SK-N-SH (cell line): ENCODE results near the gene DSCAML1. TPM values are rescaled to one million over a fixed set of nuclear protein-coding genes. Genes with fewer than 3 reads are reported as not detected.

Experiments
- CTCF ChIA-PET: fragments of 300-600, 350-600 bp; formaldehyde crosslinking; extraction: SDS; loops from one replicate; lab custom pipeline; 2021; lab: Yijun Ruan, JAX
- POLR2A ChIA-PET: fragments of 350-600 bp; sonication (Branson Sonifier 250); formaldehyde crosslinking; extraction: SDS; loops from one replicate; lab custom pipeline; 2020; ENCODE audit warnings: antibody characterized with exemption, inconsistent platforms; lab: Yijun Ruan, JAX
- DNase-seq: peaks from one replicate; pipeline ENCODE4 v3.0.0; 2012
- H2AFZ ChIP-seq: fragments of 200-600 bp; sonication (generic); 2 replicates; pipeline ENCODE4 v1.8.1; 2016; ENCODE audit warnings: antibody characterized with exemption, mild to moderate bottlenecking, low read depth
- H3F3A ChIP-seq: fragments of 200-600 bp; sonication (generic); replicated peaks from 2 replicates; pipeline ENCODE3; 2016; ENCODE audit warnings: antibody characterized with exemption, mild to moderate bottlenecking; ENCODE audit not compliant: insufficient read depth
- H3K27ac ChIP-seq, 2 experiments: fragments of 200-500 bp in 1 of 2; fragments of 200-600 bp in 1 of 2; sonication (Bioruptor generic) in 1 of 2; sonication (generic), shearing (Covaris generic) in 1 of 2; 2 replicates each; pipeline versions ENCODE4 v1.5.1 to v1.6.1; 2014 to 2016; ENCODE audit warnings: low read depth in 2 of 2, inconsistent platforms in 1 of 2, low read length in 1 of 2, mild to moderate bottlenecking in 1 of 2, mixed read lengths in 1 of 2
- H3K27me3 ChIP-seq: fragments of 200-600 bp; sonication (generic), shearing (Covaris generic); 2 replicates; pipeline ENCODE4 v1.6.1; 2016; ENCODE audit warnings: mixed run types; ENCODE audit not compliant: insufficient read depth
- H3K36me3 ChIP-seq, 2 experiments: fragments of 200-500 bp in 1 of 2; fragments of 200-600 bp in 1 of 2; sonication (Bioruptor generic) in 1 of 2; sonication (generic) in 1 of 2; replicated peaks in 1 of 2; 2 replicates each; pipeline versions ENCODE3 to v1.5.1; 2014 to 2016; ENCODE audit warnings: low read length in 1 of 2, mild to moderate bottlenecking in 1 of 2; ENCODE audit not compliant: insufficient read depth in 2 of 2, control insufficient read depth in 1 of 2
- H3K4me1 ChIP-seq, 2 experiments: fragments of 200-500 bp in 1 of 2; fragments of 200-600 bp in 1 of 2; sonication (Bioruptor generic) in 1 of 2; sonication (generic), shearing (Covaris generic) in 1 of 2; 2 replicates each; pipeline versions ENCODE4 v1.5.1 to v1.6.1; 2014 to 2016; ENCODE audit warnings: low read depth in 1 of 2, low read length in 1 of 2, mixed run types in 1 of 2; ENCODE audit not compliant: insufficient read depth in 2 of 2, control insufficient read depth in 1 of 2
- H3K4me2 ChIP-seq: fragments of 200-600 bp; sonication (generic), shearing (Covaris generic); 2 replicates; pipeline ENCODE4 v1.6.1; 2017; ENCODE audit warnings: mixed run types
- H3K4me3 ChIP-seq, 2 experiments: fragments of 200-500 bp in 1 of 2; fragments of 200-600 bp in 1 of 2; sonication (Bioruptor generic) in 1 of 2; sonication (generic), shearing (Covaris generic) in 1 of 2; 2 replicates each; pipeline versions ENCODE4 v1.5.1 to v1.8.1; 2014 to 2016; ENCODE audit warnings: low read depth in 2 of 2, inconsistent platforms in 1 of 2, low read length in 1 of 2, mild to moderate bottlenecking in 1 of 2, mixed read lengths in 1 of 2, moderate library complexity in 1 of 2
- H3K79me2 ChIP-seq: fragments of 200-600 bp; sonication (generic); 2 replicates; pipeline ENCODE4 v1.8.1; 2017; ENCODE audit warnings: mild to moderate bottlenecking; ENCODE audit not compliant: insufficient read depth
- H3K9ac ChIP-seq: fragments of 200-600 bp; sonication (generic); 2 replicates; pipeline ENCODE4 v1.6.1; 2017; ENCODE audit warnings: mixed run types
- H3K9me2 ChIP-seq: fragments of 200-600 bp; sonication (generic); 2 replicates; pipeline ENCODE4 v1.6.1; 2017; ENCODE audit warnings: mixed run types
- H3K9me3 ChIP-seq: fragments of 200-600 bp; sonication (generic); 2 replicates; pipeline ENCODE4 v1.6.1; 2017; ENCODE audit warnings: mixed run types, mild to moderate bottlenecking, moderate library complexity
- H4K20me1 ChIP-seq: fragments of 200-600 bp; sonication (generic); 2 replicates; pipeline ENCODE4 v1.6.1; 2017; ENCODE audit warnings: mild to moderate bottlenecking, mixed run types; ENCODE audit not compliant: insufficient read depth
- CTCF ChIP-seq: fragments of 200-600 bp; sonication (generic); IDR thresholded peaks from 2 replicates; pipeline ENCODE4 v1.6.1; 2017; ENCODE audit warnings: antibody characterized with exemption, mild to moderate bottlenecking, moderate library complexity
- ELF1 ChIP-seq: IDR thresholded peaks from 2 replicates; pipeline ENCODE4 v1.4.0; 2012
- EP300 ChIP-seq, 2 experiments: IDR thresholded peaks; 2 replicates each; pipeline versions ENCODE4 v1.4.0 to v1.6.1; 2012; ENCODE audit warnings: borderline replicate concordance in 1 of 2, low read depth in 1 of 2, low read length in 1 of 2
- FOXJ3 ChIP-seq: sonication (generic); formaldehyde crosslinking; IDR thresholded peaks from 2 replicates; pipeline ENCODE4 v1.5.1; 2020; ENCODE audit warnings: mild to moderate bottlenecking, missing genetic modification reagents
- FOXM1 ChIP-seq: IDR thresholded peaks from 2 replicates; pipeline ENCODE4 v1.4.0; 2012; ENCODE audit warnings: low read depth, mild to moderate bottlenecking
- IRF3 ChIP-seq: fragments of 150-350 bp; IDR thresholded peaks from 2 replicates; pipeline ENCODE4 v1.6.1; 2016; ENCODE audit warnings: mild to moderate bottlenecking, low read depth, low read length
- MAX ChIP-seq: IDR thresholded peaks from 2 replicates; pipeline ENCODE4 v1.4.0; 2012; ENCODE audit warnings: low read depth
- MEF2A ChIP-seq: IDR thresholded peaks from 2 replicates; pipeline ENCODE4 v1.4.0; 2012; ENCODE audit warnings: low read depth, borderline replicate concordance
- NFIC ChIP-seq: IDR thresholded peaks from 2 replicates; pipeline ENCODE4 v1.4.0; 2012; ENCODE audit warnings: borderline replicate concordance
- POLR2AphosphoS5 ChIP-seq: IDR thresholded peaks from 2 replicates; pipeline ENCODE4 v1.6.1; 2012; ENCODE audit warnings: low read depth, low read length
- RAD21 ChIP-seq: IDR thresholded peaks from 2 replicates; pipeline ENCODE4 v1.6.1; 2012; ENCODE audit warnings: mild to moderate bottlenecking, low read length
- RCOR1 ChIP-seq: fragments of 150-350 bp; IDR thresholded peaks from 2 replicates; pipeline ENCODE4 v1.6.1; 2017; ENCODE audit warnings: antibody characterized with exemption, low read length
- RFX5 ChIP-seq: IDR thresholded peaks from 2 replicates; pipeline ENCODE4 v1.6.1; 2012; ENCODE audit warnings: mild to moderate bottlenecking, improper control_type of control experiment, low read length
- RXRA ChIP-seq: IDR thresholded peaks from 2 replicates; pipeline ENCODE4 v1.4.0; 2012; ENCODE audit warnings: low read depth, mild to moderate bottlenecking, borderline replicate concordance
- SIN3A ChIP-seq: IDR thresholded peaks from 2 replicates; pipeline ENCODE4 v1.6.1; 2012; ENCODE audit warnings: low read depth, mild to moderate bottlenecking, low read length, moderate library complexity, borderline replicate concordance
- TEAD4 ChIP-seq: IDR thresholded peaks from 2 replicates; pipeline ENCODE4 v1.4.0; 2012; ENCODE audit warnings: mild to moderate bottlenecking, borderline replicate concordance; ENCODE audit not compliant: insufficient read depth
- YY1 ChIP-seq: IDR thresholded peaks from 2 replicates; pipeline ENCODE4 v1.4.0; 2012; ENCODE audit warnings: low read depth, mild to moderate bottlenecking
- WGBS: methylation state at CpG from one replicate; pipeline ENCODE4 v1.1.6; 2017; ENCODE audit warnings: low lambda C conversion rate; 5-methylcytosine and 5-hydroxymethylcytosine counted together
- polyA plus RNA-seq, 3 experiments: library from polyadenylated mRNA; depleted of rRNA; stranded (reverse); fragments of >200 nt; gene quantifications; 2 replicates each; pipeline ENCODE4 v1.2.3, GENCODE V29; 2012
- TF ChIP-seq, protein P1 (sequence below): IDR thresholded peaks from 2 replicates; pipeline ENCODE4 v1.6.1; 2012; ENCODE audit warnings: mild to moderate bottlenecking, low read depth, low read length, moderate library complexity
- TF ChIP-seq, protein P2 (sequence below): IDR thresholded peaks from 2 replicates; pipeline ENCODE4 v1.4.0; 2012; ENCODE audit warnings: low read depth, borderline replicate concordance
- TF ChIP-seq, protein P3 (sequence below): IDR thresholded peaks from 2 replicates; pipeline ENCODE4 v1.4.0; 2012; ENCODE audit warnings: low read depth, borderline replicate concordance

Gene DSCAML1
- polyA plus RNA-seq, 1 of the 3 experiments (the other 2 are of a cell fraction): not detected

GRCh38 chr11:117792241-117792640 is 4.8 kb downstream of the DSCAML1 start:
- TF ChIP-seq, protein P1, sequence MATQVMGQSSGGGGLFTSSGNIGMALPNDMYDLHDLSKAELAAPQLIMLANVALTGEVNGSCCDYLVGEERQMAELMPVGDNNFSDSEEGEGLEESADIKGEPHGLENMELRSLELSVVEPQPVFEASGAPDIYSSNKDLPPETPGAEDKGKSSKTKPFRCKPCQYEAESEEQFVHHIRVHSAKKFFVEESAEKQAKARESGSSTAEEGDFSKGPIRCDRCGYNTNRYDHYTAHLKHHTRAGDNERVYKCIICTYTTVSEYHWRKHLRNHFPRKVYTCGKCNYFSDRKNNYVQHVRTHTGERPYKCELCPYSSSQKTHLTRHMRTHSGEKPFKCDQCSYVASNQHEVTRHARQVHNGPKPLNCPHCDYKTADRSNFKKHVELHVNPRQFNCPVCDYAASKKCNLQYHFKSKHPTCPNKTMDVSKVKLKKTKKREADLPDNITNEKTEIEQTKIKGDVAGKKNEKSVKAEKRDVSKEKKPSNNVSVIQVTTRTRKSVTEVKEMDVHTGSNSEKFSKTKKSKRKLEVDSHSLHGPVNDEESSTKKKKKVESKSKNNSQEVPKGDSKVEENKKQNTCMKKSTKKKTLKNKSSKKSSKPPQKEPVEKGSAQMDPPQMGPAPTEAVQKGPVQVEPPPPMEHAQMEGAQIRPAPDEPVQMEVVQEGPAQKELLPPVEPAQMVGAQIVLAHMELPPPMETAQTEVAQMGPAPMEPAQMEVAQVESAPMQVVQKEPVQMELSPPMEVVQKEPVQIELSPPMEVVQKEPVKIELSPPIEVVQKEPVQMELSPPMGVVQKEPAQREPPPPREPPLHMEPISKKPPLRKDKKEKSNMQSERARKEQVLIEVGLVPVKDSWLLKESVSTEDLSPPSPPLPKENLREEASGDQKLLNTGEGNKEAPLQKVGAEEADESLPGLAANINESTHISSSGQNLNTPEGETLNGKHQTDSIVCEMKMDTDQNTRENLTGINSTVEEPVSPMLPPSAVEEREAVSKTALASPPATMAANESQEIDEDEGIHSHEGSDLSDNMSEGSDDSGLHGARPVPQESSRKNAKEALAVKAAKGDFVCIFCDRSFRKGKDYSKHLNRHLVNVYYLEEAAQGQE: no peak
- no peak for TF ChIP-seq FOXM1
- no peak for TF ChIP-seq RXRA
- no peak for TF ChIP-seq MEF2A
- no peak for TF ChIP-seq NFIC
- no peak for TF ChIP-seq RCOR1
- TF ChIP-seq, protein P2, sequence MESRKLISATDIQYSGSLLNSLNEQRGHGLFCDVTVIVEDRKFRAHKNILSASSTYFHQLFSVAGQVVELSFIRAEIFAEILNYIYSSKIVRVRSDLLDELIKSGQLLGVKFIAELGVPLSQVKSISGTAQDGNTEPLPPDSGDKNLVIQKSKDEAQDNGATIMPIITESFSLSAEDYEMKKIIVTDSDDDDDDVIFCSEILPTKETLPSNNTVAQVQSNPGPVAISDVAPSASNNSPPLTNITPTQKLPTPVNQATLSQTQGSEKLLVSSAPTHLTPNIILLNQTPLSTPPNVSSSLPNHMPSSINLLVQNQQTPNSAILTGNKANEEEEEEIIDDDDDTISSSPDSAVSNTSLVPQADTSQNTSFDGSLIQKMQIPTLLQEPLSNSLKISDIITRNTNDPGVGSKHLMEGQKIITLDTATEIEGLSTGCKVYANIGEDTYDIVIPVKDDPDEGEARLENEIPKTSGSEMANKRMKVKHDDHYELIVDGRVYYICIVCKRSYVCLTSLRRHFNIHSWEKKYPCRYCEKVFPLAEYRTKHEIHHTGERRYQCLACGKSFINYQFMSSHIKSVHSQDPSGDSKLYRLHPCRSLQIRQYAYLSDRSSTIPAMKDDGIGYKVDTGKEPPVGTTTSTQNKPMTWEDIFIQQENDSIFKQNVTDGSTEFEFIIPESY: no peak
- no peak for TF ChIP-seq ELF1
- no peak for TF ChIP-seq RFX5
- TF ChIP-seq TEAD4: no peak
- no peak for TF ChIP-seq SIN3A
- TF ChIP-seq CTCF: no peak
- TF ChIP-seq EP300 (IDR thresholded peaks at IDR 0.05; ENCODE audit: borderline replicate concordance in 1 of 2, low read depth in 1 of 2, low read length in 1 of 2): no peak
- no peak for TF ChIP-seq FOXJ3 (CRISPR knock-in tag)
- TF ChIP-seq, protein P3, sequence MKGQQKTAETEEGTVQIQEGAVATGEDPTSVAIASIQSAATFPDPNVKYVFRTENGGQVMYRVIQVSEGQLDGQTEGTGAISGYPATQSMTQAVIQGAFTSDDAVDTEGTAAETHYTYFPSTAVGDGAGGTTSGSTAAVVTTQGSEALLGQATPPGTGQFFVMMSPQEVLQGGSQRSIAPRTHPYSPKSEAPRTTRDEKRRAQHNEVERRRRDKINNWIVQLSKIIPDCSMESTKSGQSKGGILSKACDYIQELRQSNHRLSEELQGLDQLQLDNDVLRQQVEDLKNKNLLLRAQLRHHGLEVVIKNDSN: no peak
- TF ChIP-seq RAD21: no peak
- no peak for TF ChIP-seq POLR2AphosphoS5
- no peak for TF ChIP-seq YY1
- TF ChIP-seq MAX: no peak
- TF ChIP-seq IRF3: no peak
- no peaks in the 10 kb centered on the region for H4K20me1 ChIP-seq
- no peak for DNase-seq
- no peaks in the 10 kb centered on the region for H3K36me3 ChIP-seq
- no peaks in the 10 kb centered on the region for H3K9me2 ChIP-seq
- no peak overlapping the region for H3K4me2 ChIP-seq
- H3F3A ChIP-seq: no peaks in the 10 kb centered on the region
- H3K4me1 ChIP-seq: peaks cover 0 to 17% of the 10 kb centered on the region in 2 experiments; a peak in 2 of 4 replicates
- ChIA-PET CTCF (interaction anchor here (0.6 to 5.6 kb wide), 8 partner anchors 8 to 366 kb away, joined by 3 to 46 read pairs (median 6); no protein-coding TSS in a partner anchor), POLR2A (no interaction called here)
- no peak overlapping the region for H2AFZ ChIP-seq
- H3K27me3 ChIP-seq: peaks cover 24% of the 10 kb centered on the region
- no peaks in the 10 kb centered on the region for H3K9me3 ChIP-seq
- H3K9ac ChIP-seq: no peak overlapping the region
- no peaks in the 10 kb centered on the region for H3K79me2 ChIP-seq
- 12% methylated on average over 5 of the region's 5 CpGs for WGBS
- no peak overlapping the region for H3K27ac ChIP-seq
- H3K4me3 ChIP-seq: no peak overlapping the region
